ENCODE data around the gene FRRS1. TPM values are rescaled to one million over a fixed set of nuclear protein-coding genes. Genes with fewer than 3 reads are reported as not detected.

The FRRS1 gene
- total and polyA plus RNA-seq, 2 experiments from 2014 or later = 0.34 to 6.8 TPM

DNA sequence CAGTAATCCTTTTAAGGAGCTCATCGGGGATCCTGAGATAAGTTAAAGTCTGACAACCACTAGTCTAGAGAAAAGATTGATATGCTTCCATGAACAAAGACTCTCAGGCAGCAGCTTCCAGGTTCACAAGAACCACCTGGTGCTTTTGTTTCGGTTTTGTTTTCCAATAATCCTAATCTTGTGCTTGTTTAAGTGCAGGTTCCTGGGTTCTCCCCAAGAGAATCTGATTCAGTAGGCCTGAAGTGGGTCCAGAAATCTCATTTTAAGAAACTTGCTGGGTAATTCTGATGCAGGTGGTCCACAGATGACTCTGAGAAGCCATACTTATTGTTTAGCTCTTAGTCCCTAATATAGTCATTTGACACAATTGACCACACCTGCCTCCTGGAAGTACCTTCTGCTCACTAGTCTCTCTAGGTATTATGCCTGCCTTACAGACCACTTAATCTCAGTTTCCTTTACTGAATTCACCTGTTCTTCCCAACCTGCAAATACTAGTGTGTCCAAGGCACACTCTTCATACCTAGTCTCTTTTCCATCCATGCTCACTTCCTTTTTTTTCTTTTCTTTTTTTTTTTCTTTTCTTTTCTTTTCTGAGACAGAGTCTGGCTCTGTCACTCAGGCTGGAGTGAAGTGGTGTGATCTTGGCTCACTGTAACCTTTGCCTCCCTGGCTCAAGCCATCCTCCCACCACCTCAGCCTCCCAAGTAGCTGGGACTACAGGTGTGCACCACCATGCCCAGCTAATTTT is 20.5 kb upstream of the FRRS1 start:
- Histone ChIP-seq H3K4me3 (no peak overlapping the region), H3K4me2 (no peak overlapping the region), H3K27me3 (ENCODE audit: insufficient read depth) (no peaks in the 10 kb centered on the region), H4K20me1 (replicated peaks; ENCODE audit: insufficient read depth) (no peaks in the 10 kb centered on the region), H3K36me3 (ENCODE audit: insufficient read depth) (no peaks in the 10 kb centered on the region), H3K9me2 (ENCODE audit: insufficient read depth) (0 out of 2 replicates have a peak, but pooled peaks cover 3% of the 10 kb centered on the region), H3K27ac (ENCODE audit: low read depth) (no peak overlapping the region), H2AFZ (peak overlapping the region; percentile 59), H3F3A (replicated peaks; ENCODE audit: low read depth) (no peaks in the 10 kb centered on the region), H3K79me2 (replicated peaks; ENCODE audit: insufficient read depth) (no peaks in the 10 kb centered on the region), H3K4me1 (ENCODE audit: insufficient read depth) (no peaks in the 10 kb centered on the region)
- DNase-seq (ENCODE audit: low spot score) = no peak
- H3K27ac Mint-ChIP-seq = no peak overlapping the region
- no peaks in the 10 kb centered on the region for H3K9me3 Mint-ChIP-seq
- no peaks in the 10 kb centered on the region for H3K4me1 Mint-ChIP-seq
- ATAC-seq = no peak
- H3K36me3 Mint-ChIP-seq (ENCODE audit: low read depth) = no peaks in the 10 kb centered on the region
- H3K27me3 Mint-ChIP-seq (ENCODE audit: insufficient read depth, low read depth, poor library complexity) = peaks cover 1% of the 10 kb centered on the region
- TF ChIP-seq EZH2phosphoT487 (IDR thresholded peaks at IDR 0.05; ENCODE audit: unreplicated experiment) (no peak), EZH2 (IDR thresholded peaks at IDR 0.05; ENCODE audit: low read depth, unreplicated experiment) (no peak), NANOG (IDR thresholded peaks at IDR 0.05; ENCODE audit: borderline replicate concordance) (no peak), ZNF331 (CRISPR knock-in tag; IDR thresholded peaks at IDR 0.05; ENCODE audit: low read depth) (no peak), CREB1 (CRISPR knock-in tag; IDR thresholded peaks at IDR 0.05; ENCODE audit: low read depth) (no peak), STAT1 (IDR thresholded peaks at IDR 0.05; ENCODE audit: unreplicated experiment) (no peak), JUNB (IDR thresholded peaks at IDR 0.05; ENCODE audit: unreplicated experiment) (no peak), POLR2AphosphoS5 (IDR thresholded peaks at IDR 0.05; ENCODE audit: low read depth) (no peak), ZNF114 (CRISPR knock-in tag; IDR thresholded peaks at IDR 0.05) (no peak)
- TF ChIP-seq, protein P1, sequence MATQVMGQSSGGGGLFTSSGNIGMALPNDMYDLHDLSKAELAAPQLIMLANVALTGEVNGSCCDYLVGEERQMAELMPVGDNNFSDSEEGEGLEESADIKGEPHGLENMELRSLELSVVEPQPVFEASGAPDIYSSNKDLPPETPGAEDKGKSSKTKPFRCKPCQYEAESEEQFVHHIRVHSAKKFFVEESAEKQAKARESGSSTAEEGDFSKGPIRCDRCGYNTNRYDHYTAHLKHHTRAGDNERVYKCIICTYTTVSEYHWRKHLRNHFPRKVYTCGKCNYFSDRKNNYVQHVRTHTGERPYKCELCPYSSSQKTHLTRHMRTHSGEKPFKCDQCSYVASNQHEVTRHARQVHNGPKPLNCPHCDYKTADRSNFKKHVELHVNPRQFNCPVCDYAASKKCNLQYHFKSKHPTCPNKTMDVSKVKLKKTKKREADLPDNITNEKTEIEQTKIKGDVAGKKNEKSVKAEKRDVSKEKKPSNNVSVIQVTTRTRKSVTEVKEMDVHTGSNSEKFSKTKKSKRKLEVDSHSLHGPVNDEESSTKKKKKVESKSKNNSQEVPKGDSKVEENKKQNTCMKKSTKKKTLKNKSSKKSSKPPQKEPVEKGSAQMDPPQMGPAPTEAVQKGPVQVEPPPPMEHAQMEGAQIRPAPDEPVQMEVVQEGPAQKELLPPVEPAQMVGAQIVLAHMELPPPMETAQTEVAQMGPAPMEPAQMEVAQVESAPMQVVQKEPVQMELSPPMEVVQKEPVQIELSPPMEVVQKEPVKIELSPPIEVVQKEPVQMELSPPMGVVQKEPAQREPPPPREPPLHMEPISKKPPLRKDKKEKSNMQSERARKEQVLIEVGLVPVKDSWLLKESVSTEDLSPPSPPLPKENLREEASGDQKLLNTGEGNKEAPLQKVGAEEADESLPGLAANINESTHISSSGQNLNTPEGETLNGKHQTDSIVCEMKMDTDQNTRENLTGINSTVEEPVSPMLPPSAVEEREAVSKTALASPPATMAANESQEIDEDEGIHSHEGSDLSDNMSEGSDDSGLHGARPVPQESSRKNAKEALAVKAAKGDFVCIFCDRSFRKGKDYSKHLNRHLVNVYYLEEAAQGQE (IDR thresholded peaks at IDR 0.05; ENCODE audit: unreplicated experiment) = no peak
- TF ChIP-seq, protein P2, sequence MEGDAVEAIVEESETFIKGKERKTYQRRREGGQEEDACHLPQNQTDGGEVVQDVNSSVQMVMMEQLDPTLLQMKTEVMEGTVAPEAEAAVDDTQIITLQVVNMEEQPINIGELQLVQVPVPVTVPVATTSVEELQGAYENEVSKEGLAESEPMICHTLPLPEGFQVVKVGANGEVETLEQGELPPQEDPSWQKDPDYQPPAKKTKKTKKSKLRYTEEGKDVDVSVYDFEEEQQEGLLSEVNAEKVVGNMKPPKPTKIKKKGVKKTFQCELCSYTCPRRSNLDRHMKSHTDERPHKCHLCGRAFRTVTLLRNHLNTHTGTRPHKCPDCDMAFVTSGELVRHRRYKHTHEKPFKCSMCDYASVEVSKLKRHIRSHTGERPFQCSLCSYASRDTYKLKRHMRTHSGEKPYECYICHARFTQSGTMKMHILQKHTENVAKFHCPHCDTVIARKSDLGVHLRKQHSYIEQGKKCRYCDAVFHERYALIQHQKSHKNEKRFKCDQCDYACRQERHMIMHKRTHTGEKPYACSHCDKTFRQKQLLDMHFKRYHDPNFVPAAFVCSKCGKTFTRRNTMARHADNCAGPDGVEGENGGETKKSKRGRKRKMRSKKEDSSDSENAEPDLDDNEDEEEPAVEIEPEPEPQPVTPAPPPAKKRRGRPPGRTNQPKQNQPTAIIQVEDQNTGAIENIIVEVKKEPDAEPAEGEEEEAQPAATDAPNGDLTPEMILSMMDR (conservative IDR thresholded peaks at IDR 0.05; ENCODE audit: low read depth in 2 of 2) = no peak
- TF ChIP-seq, protein P3, sequence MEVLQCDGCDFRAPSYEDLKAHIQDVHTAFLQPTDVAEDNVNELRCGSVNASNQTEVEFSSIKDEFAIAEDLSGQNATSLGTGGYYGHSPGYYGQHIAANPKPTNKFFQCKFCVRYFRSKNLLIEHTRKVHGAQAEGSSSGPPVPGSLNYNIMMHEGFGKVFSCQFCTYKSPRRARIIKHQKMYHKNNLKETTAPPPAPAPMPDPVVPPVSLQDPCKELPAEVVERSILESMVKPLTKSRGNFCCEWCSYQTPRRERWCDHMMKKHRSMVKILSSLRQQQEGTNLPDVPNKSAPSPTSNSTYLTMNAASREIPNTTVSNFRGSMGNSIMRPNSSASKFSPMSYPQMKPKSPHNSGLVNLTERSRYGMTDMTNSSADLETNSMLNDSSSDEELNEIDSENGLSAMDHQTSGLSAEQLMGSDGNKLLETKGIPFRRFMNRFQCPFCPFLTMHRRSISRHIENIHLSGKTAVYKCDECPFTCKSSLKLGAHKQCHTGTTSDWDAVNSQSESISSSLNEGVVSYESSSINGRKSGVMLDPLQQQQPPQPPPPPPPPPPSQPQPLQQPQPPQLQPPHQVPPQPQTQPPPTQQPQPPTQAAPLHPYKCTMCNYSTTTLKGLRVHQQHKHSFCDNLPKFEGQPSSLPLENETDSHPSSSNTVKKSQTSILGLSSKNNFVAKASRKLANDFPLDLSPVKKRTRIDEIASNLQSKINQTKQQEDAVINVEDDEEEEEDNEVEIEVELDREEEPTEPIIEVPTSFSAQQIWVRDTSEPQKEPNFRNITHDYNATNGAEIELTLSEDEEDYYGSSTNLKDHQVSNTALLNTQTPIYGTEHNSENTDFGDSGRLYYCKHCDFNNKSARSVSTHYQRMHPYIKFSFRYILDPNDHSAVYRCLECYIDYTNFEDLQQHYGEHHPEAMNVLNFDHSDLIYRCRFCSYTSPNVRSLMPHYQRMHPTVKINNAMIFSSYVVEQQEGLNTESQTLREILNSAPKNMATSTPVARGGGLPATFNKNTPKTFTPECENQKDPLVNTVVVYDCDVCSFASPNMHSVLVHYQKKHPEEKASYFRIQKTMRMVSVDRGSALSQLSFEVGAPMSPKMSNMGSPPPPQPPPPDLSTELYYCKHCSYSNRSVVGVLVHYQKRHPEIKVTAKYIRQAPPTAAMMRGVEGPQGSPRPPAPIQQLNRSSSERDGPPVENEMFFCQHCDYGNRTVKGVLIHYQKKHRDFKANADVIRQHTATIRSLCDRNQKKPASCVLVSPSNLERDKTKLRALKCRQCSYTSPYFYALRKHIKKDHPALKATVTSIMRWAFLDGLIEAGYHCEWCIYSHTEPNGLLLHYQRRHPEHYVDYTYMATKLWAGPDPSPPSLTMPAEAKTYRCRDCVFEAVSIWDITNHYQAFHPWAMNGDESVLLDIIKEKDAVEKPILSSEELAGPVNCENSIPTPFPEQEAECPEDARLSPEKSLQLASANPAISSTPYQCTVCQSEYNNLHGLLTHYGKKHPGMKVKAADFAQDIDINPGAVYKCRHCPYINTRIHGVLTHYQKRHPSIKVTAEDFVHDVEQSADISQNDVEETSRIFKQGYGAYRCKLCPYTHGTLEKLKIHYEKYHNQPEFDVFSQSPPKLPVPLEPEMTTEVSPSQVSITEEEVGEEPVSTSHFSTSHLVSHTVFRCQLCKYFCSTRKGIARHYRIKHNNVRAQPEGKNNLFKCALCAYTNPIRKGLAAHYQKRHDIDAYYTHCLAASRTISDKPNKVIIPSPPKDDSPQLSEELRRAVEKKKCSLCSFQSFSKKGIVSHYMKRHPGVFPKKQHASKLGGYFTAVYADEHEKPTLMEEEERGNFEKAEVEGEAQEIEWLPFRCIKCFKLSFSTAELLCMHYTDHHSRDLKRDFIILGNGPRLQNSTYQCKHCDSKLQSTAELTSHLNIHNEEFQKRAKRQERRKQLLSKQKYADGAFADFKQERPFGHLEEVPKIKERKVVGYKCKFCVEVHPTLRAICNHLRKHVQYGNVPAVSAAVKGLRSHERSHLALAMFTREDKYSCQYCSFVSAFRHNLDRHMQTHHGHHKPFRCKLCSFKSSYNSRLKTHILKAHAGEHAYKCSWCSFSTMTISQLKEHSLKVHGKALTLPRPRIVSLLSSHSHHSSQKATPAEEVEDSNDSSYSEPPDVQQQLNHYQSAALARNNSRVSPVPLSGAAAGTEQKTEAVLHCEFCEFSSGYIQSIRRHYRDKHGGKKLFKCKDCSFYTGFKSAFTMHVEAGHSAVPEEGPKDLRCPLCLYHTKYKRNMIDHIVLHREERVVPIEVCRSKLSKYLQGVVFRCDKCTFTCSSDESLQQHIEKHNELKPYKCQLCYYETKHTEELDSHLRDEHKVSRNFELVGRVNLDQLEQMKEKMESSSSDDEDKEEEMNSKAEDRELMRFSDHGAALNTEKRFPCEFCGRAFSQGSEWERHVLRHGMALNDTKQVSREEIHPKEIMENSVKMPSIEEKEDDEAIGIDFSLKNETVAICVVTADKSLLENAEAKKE (CRISPR knock-in tag; IDR thresholded peaks at IDR 0.05) = no peak
- TF ChIP-seq, protein P4, sequence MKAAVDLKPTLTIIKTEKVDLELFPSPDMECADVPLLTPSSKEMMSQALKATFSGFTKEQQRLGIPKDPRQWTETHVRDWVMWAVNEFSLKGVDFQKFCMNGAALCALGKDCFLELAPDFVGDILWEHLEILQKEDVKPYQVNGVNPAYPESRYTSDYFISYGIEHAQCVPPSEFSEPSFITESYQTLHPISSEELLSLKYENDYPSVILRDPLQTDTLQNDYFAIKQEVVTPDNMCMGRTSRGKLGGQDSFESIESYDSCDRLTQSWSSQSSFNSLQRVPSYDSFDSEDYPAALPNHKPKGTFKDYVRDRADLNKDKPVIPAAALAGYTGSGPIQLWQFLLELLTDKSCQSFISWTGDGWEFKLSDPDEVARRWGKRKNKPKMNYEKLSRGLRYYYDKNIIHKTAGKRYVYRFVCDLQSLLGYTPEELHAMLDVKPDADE (IDR thresholded peaks at IDR 0.05) = no peak
- H3K4me3 Mint-ChIP-seq = no peak overlapping the region
